K562 (cell line): ENCODE measurements around the gene EOGT. TPM values are rescaled to one million over a fixed set of nuclear protein-coding genes. Genes with fewer than 3 reads are reported as not detected.

Source experiments
- CC2D1A ChIP-seq: fragments of 450-650 bp; IDR thresholded peaks from 2 replicates; pipeline ENCODE4 v1.6.1; 2017; ENCODE audit warnings: mild to moderate bottlenecking
- DIDO1 ChIP-seq: fragments of 450-650 bp; IDR thresholded peaks from 2 replicates; pipeline ENCODE4 v1.6.1; 2016; ENCODE audit warnings: low read depth, missing biosample characterization, missing genetic modification characterization
- MYBL2 ChIP-seq, 2 experiments: fragments of 450-650 bp in 1 of 2; sonication (generic) in 1 of 2; formaldehyde crosslinking in 1 of 2; IDR thresholded peaks; 2 replicates each; pipeline versions ENCODE4 v1.6.1 to v1.8.1; 2017 to 2022; ENCODE audit warnings: borderline replicate concordance in 1 of 2, inconsistent platforms in 1 of 2, low read depth in 1 of 2, mild to moderate bottlenecking in 1 of 2, missing genetic modification reagents in 1 of 2, moderate library complexity in 1 of 2
- POLR2AphosphoS2 ChIP-seq: IDR thresholded peaks from 2 replicates; pipeline ENCODE4 v1.6.1; 2012; ENCODE audit warnings: low read length, improper control_type of control experiment
- PYGO2 ChIP-seq: fragments of 450-650 bp; IDR thresholded peaks from 2 replicates; pipeline ENCODE4 v1.6.1; 2016; ENCODE audit warnings: mild to moderate bottlenecking, missing genetic modification characterization, moderate library complexity, missing compliant biosample characterization
- ZNF133 ChIP-seq: fragments of 250-450 bp; sonication (Bioruptor Pico); IDR thresholded peaks from 2 replicates; pipeline ENCODE4 v1.4.0; 2020; ENCODE audit warnings: mild to moderate bottlenecking
- ZNF766 ChIP-seq: fragments of 200-800 bp; sonication (Bioruptor generic); conservative IDR thresholded peaks from 2 replicates; pipeline ENCODE4 v1.6.1; 2016; ENCODE audit warnings: missing genetic modification characterization, missing compliant biosample characterization
- polyA plus RNA-seq, 8 experiments: library from polyadenylated mRNA; depleted of rRNA in 4 of 8; stranded (reverse) in 5 of 8; unstranded in 3 of 8; fragments of >200 nt; fragmentation: Nextera tagmentation in 2 of 8; fragmentation: Illumina TruSeq in 1 of 8; extraction: Ambion mirVana in 2 of 8; extraction: Trizol in 1 of 8; gene quantifications; 2 replicates each; pipeline versions ENCODE4 v1.2.1 to v1.2.3, GENCODE V29; 2011 to 2014; ENCODE audit warnings: inconsistent platforms in 1 of 8, missing spikeins in 1 of 8
- total RNA-seq, 7 experiments: library from RNA; depleted of rRNA in 6 of 7; stranded (reverse); fragments of >200 nt in 6 of 7; fragmentation: Illumina TruSeq in 2 of 7; extraction: Trizol in 2 of 7; gene quantifications; 2 replicates each; pipeline versions ENCODE4 v1.2.1 to v1.2.3, GENCODE V29; 2011 to 2021; ENCODE audit warnings: low replicate concordance in 1 of 7
- TF ChIP-seq, protein P1 (sequence below): fragments of 250-450 bp; sonication (Bioruptor Pico); IDR thresholded peaks from 2 replicates; pipeline ENCODE4 v1.8.0; 2021; ENCODE audit warnings: moderate library complexity, mild to moderate bottlenecking, inconsistent platforms
- TF ChIP-seq, protein P2 (sequence below): sonication (generic); formaldehyde crosslinking; IDR thresholded peaks from 2 replicates; pipeline ENCODE4 v1.8.0; 2022; ENCODE audit warnings: mild to moderate bottlenecking, missing genetic modification reagents
- TF ChIP-seq, protein P3 (sequence below): fragments of 450-650 bp; IDR thresholded peaks from one replicate; pipeline ENCODE4 v1.6.1; 2018; ENCODE audit warnings: mild to moderate bottlenecking, moderate library complexity; ENCODE audit not compliant: partially characterized antibody
- TF ChIP-seq, protein P4 (sequence below): fragments of 450-650 bp; formaldehyde crosslinking; IDR thresholded peaks from 2 replicates; pipeline ENCODE4 v1.4.0; 2020; ENCODE audit warnings: mild to moderate bottlenecking, moderate library complexity
- TF ChIP-seq, protein P5 (sequence below): fragments of 450-650 bp; formaldehyde crosslinking; IDR thresholded peaks from 2 replicates; pipeline ENCODE4 v1.4.0; 2022; ENCODE audit warnings: missing genetic modification characterization

Gene EOGT
- total and polyA plus RNA-seq, 9 of the 15 experiments (the other 6 are each of a cell fraction or from before 2014, with no cell fraction given) = 3.6 to 17.9 (median 7.4) TPM

DNA sequence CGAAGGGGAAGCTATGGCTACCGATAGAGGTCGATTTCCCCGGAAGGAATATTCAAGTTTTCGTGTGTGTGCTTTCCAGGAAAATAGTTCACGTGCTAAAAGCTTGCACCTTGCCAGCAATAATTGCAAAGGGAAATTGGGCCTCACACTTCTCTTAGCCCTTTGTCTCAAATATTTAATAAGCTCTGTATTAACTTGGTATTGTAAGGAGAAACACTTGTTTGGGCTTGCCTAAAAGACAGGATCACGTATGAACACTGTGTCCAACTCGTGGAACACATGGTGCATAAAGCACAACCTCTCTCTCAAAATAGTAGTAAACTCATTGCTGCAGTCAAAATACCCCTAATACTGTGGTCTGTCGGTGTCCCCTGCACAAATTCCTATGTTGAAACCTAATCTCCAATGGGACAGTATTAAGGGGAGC is 39.0 kb upstream of the EOGT start (continued):
- TF ChIP-seq, protein P1, sequence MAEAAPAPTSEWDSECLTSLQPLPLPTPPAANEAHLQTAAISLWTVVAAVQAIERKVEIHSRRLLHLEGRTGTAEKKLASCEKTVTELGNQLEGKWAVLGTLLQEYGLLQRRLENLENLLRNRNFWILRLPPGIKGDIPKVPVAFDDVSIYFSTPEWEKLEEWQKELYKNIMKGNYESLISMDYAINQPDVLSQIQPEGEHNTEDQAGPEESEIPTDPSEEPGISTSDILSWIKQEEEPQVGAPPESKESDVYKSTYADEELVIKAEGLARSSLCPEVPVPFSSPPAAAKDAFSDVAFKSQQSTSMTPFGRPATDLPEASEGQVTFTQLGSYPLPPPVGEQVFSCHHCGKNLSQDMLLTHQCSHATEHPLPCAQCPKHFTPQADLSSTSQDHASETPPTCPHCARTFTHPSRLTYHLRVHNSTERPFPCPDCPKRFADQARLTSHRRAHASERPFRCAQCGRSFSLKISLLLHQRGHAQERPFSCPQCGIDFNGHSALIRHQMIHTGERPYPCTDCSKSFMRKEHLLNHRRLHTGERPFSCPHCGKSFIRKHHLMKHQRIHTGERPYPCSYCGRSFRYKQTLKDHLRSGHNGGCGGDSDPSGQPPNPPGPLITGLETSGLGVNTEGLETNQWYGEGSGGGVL (CRISPR knock-in tag) = no peak
- TF ChIP-seq, protein P2, sequence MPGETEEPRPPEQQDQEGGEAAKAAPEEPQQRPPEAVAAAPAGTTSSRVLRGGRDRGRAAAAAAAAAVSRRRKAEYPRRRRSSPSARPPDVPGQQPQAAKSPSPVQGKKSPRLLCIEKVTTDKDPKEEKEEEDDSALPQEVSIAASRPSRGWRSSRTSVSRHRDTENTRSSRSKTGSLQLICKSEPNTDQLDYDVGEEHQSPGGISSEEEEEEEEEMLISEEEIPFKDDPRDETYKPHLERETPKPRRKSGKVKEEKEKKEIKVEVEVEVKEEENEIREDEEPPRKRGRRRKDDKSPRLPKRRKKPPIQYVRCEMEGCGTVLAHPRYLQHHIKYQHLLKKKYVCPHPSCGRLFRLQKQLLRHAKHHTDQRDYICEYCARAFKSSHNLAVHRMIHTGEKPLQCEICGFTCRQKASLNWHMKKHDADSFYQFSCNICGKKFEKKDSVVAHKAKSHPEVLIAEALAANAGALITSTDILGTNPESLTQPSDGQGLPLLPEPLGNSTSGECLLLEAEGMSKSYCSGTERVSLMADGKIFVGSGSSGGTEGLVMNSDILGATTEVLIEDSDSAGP = no peak
- 0 out of 2 replicates have a peak, but pooled peaks have one; percentile 31 for TF ChIP-seq ZNF766 (CRISPR knock-in tag)
- no peak; the same call in 1 of the 2 replicates for TF ChIP-seq POLR2AphosphoS2
- TF ChIP-seq MYBL2 (IDR thresholded peaks at IDR 0.05; ENCODE audit: low read depth) = no peak
- no peak for TF ChIP-seq MYBL2 (CRISPR knock-in tag; IDR thresholded peaks at IDR 0.05; ENCODE audit: borderline replicate concordance)
- no peak for TF ChIP-seq PYGO2 (tag)
- TF ChIP-seq, protein P3, sequence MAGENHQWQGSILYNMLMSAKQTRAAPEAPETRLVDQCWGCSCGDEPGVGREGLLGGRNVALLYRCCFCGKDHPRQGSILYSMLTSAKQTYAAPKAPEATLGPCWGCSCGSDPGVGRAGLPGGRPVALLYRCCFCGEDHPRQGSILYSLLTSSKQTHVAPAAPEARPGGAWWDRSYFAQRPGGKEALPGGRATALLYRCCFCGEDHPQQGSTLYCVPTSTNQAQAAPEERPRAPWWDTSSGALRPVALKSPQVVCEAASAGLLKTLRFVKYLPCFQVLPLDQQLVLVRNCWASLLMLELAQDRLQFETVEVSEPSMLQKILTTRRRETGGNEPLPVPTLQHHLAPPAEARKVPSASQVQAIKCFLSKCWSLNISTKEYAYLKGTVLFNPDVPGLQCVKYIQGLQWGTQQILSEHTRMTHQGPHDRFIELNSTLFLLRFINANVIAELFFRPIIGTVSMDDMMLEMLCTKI = no peak
- TF ChIP-seq DIDO1 (tag) = no peak
- TF ChIP-seq CC2D1A = no peak
- TF ChIP-seq ZNF133 = no peak
- TF ChIP-seq, protein P4, sequence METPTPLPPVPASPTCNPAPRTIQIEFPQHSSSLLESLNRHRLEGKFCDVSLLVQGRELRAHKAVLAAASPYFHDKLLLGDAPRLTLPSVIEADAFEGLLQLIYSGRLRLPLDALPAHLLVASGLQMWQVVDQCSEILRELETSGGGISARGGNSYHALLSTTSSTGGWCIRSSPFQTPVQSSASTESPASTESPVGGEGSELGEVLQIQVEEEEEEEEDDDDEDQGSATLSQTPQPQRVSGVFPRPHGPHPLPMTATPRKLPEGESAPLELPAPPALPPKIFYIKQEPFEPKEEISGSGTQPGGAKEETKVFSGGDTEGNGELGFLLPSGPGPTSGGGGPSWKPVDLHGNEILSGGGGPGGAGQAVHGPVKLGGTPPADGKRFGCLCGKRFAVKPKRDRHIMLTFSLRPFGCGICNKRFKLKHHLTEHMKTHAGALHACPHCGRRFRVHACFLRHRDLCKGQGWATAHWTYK = no peak
- TF ChIP-seq, protein P5, sequence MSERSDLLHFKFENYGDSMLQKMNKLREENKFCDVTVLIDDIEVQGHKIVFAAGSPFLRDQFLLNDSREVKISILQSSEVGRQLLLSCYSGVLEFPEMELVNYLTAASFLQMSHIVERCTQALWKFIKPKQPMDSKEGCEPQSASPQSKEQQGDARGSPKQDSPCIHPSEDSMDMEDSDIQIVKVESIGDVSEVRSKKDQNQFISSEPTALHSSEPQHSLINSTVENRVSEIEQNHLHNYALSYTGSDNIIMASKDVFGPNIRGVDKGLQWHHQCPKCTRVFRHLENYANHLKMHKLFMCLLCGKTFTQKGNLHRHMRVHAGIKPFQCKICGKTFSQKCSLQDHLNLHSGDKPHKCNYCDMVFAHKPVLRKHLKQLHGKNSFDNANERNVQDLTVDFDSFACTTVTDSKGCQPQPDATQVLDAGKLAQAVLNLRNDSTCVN (CRISPR knock-in tag) = no peak
